A549 (cell line): ENCODE measurements around the gene SYTL1. TPM values are rescaled to one million over a fixed set of nuclear protein-coding genes. Genes with fewer than 3 reads are reported as not detected.

Source experiments
- ATAC-seq, 2 experiments: fragments of 200-7000 bp in 1 of 2; fragments of >200 bp in 1 of 2; cut with Nextera tagmentation in 1 of 2; cut with Tn5 transposase in 1 of 2; 3 replicates each; pipeline versions ENCODE4 v1.8.0 to v1.9.1; 2018 to 2020; ENCODE audit warnings: mild to moderate bottlenecking in 1 of 2, moderate library complexity in 1 of 2
- CTCF ChIA-PET: fragments of 300-600 bp; sonication (Branson Sonifier 250); formaldehyde crosslinking; extraction: SDS; loops from one replicate; lab custom pipeline; 2021; ENCODE audit warnings: antibody characterized with exemption, inconsistent platforms; lab: Yijun Ruan, JAX
- POLR2A ChIA-PET: fragments of 350-600 bp; formaldehyde crosslinking; extraction: SDS; loops from one replicate; lab custom pipeline; 2021; ENCODE audit warnings: antibody characterized with exemption, inconsistent platforms; lab: Yijun Ruan, JAX
- DNase-seq, 2 experiments: peaks; one replicate each; pipeline versions ENCODE4 v3.0.0 to v3.0.0-alpha.2; 2011 to 2016; ENCODE audit warnings: low read depth in 1 of 2, low spot score in 1 of 2
- FAIRE-seq: peaks from 2 replicates; lab custom pipeline; 2011; peaks lifted over from hg19 to GRCh38; lab: Jason Lieb, UNC
- H3K27ac ChIP-seq, 2 experiments: fragments of >200 bp; sonication (Bioruptor Twin); formaldehyde crosslinking; 3 replicates each; pipeline ENCODE4 v1.5.1; 2016 to 2017
- H3K4me1 ChIP-seq: fragments of >200 bp; sonication (Bioruptor Twin); formaldehyde crosslinking; 3 replicates; pipeline ENCODE4 v1.6.1; 2016
- H3K4me2 ChIP-seq: fragments of >200 bp; sonication (Bioruptor Twin); formaldehyde crosslinking; 3 replicates; pipeline ENCODE4 v1.6.1; 2016
- H3K4me3 ChIP-seq: fragments of >200 bp; sonication (Bioruptor Twin); formaldehyde crosslinking; 3 replicates; pipeline ENCODE4 v1.5.1; 2016
- H3K9me3 ChIP-seq: fragments of >200 bp; sonication (Bioruptor Twin); formaldehyde crosslinking; 3 replicates; pipeline ENCODE4 v1.6.1; 2016
- BHLHE40 ChIP-seq: IDR thresholded peaks from 2 replicates; pipeline ENCODE4 v1.6.1; 2012; ENCODE audit warnings: low read depth, low read length, inconsistent platforms
- CBX2 ChIP-seq: fragments of 200-600 bp; sonication (generic); IDR thresholded peaks from 2 replicates; pipeline ENCODE4 v1.6.1; 2016; ENCODE audit warnings: low read depth, mild to moderate bottlenecking, borderline replicate concordance
- CEBPB ChIP-seq, 2 experiments: fragments of >200 bp in 1 of 2; sonication (Bioruptor Twin) in 1 of 2; formaldehyde crosslinking in 1 of 2; IDR thresholded peaks; 2 replicates each; pipeline ENCODE4 v1.6.1; 2012 to 2016
- EHMT2 ChIP-seq: fragments of 200-600 bp; sonication (generic); IDR thresholded peaks from 2 replicates; pipeline ENCODE4 v1.6.1; 2016; ENCODE audit warnings: antibody characterized with exemption, low read depth, mild to moderate bottlenecking, moderate library complexity
- ELK1 ChIP-seq: fragments of 150-350 bp; IDR thresholded peaks from 2 replicates; pipeline ENCODE4 v1.6.1; 2014; ENCODE audit warnings: low read depth, mild to moderate bottlenecking, low read length
- ESRRA ChIP-seq: fragments of 150-350 bp; IDR thresholded peaks from 2 replicates; pipeline ENCODE4 v1.6.1; 2014; ENCODE audit warnings: mild to moderate bottlenecking, low read length, borderline replicate concordance
- GATA3 ChIP-seq: IDR thresholded peaks from 2 replicates; pipeline ENCODE4 v1.6.1; 2012; ENCODE audit warnings: borderline replicate concordance
- HDAC2 ChIP-seq: fragments of 200-600 bp; sonication (generic); IDR thresholded peaks from 2 replicates; pipeline ENCODE4 v1.6.1; 2016
- HOXB13 ChIP-seq: fragments of 250-450 bp; sonication (Bioruptor Pico); IDR thresholded peaks from 2 replicates; pipeline ENCODE4 v1.5.0; 2020; ENCODE audit warnings: low read depth, mild to moderate bottlenecking, moderate library complexity
- HOXB5 ChIP-seq: fragments of 250-450 bp; sonication (Bioruptor Pico); IDR thresholded peaks from 2 replicates; pipeline ENCODE4 v1.5.0; 2020; ENCODE audit warnings: mild to moderate bottlenecking, moderate library complexity
- JUN ChIP-seq, 2 experiments: fragments of >200 bp; sonication (Bioruptor Twin); formaldehyde crosslinking; IDR thresholded peaks; 2 replicates in 1 of 2; 3 replicates in 1 of 2; pipeline ENCODE4 v1.6.1; 2016 to 2017
- KDM5A ChIP-seq: fragments of 200-600 bp; sonication (generic); IDR thresholded peaks from 2 replicates; pipeline ENCODE4 v1.6.1; 2016; ENCODE audit warnings: antibody characterized with exemption, mild to moderate bottlenecking
- MAFK ChIP-seq: fragments of 450-650 bp; IDR thresholded peaks from 2 replicates; pipeline ENCODE4 v1.6.1; 2014; ENCODE audit not compliant: partially characterized antibody
- MAZ ChIP-seq: fragments of 150-350 bp; IDR thresholded peaks from 2 replicates; pipeline ENCODE4 v1.6.1; 2014; ENCODE audit warnings: antibody characterized with exemption, low read depth, low read length, borderline replicate concordance
- MYC ChIP-seq: IDR thresholded peaks from 2 replicates; pipeline ENCODE4 v1.6.1; 2012; ENCODE audit warnings: mild to moderate bottlenecking, inconsistent platforms, low read length, improper control_type of control experiment, borderline replicate concordance
- NPAS2 ChIP-seq: fragments of 250-450 bp; sonication (Bioruptor Pico); IDR thresholded peaks from 2 replicates; pipeline ENCODE4 v1.8.0; 2022; ENCODE audit warnings: mild to moderate bottlenecking, moderate library complexity, borderline replicate concordance
- POLR2A ChIP-seq: IDR thresholded peaks from 2 replicates; pipeline ENCODE4 v1.6.1; 2012; ENCODE audit warnings: mild to moderate bottlenecking, low read length
- RAD21 ChIP-seq, 2 experiments: fragments of >200 bp in 1 of 2; sonication (Bioruptor Twin) in 1 of 2; formaldehyde crosslinking in 1 of 2; IDR thresholded peaks in 1 of 2; conservative IDR thresholded peaks in 1 of 2; 2 replicates in 1 of 2; 3 replicates in 1 of 2; pipeline ENCODE4 v1.6.1; 2012 to 2018; ENCODE audit warnings: inconsistent platforms in 1 of 2
- RARB ChIP-seq: fragments of 250-450 bp; sonication (Bioruptor Pico); IDR thresholded peaks from 2 replicates; pipeline ENCODE4 v1.8.0; 2021; ENCODE audit warnings: mild to moderate bottlenecking, moderate library complexity
- REST ChIP-seq: fragments of 200-600 bp; sonication (generic); IDR thresholded peaks from 2 replicates; pipeline ENCODE4 v1.6.1; 2016; ENCODE audit warnings: antibody characterized with exemption, mild to moderate bottlenecking, moderate library complexity
- RFX5 ChIP-seq: fragments of 450-650 bp; IDR thresholded peaks from 2 replicates; pipeline ENCODE4 v1.7.1; 2014; ENCODE audit warnings: antibody characterized with exemption, mild to moderate bottlenecking, moderate library complexity
- RNF2 ChIP-seq: fragments of 200-600 bp; sonication (generic); IDR thresholded peaks from 2 replicates; pipeline ENCODE4 v1.6.1; 2016; ENCODE audit warnings: low read depth, mild to moderate bottlenecking, antibody characterized with exemption, moderate library complexity, borderline replicate concordance
- SMC3 ChIP-seq: fragments of >200 bp; sonication (Bioruptor Twin); formaldehyde crosslinking; IDR thresholded peaks from 3 replicates; pipeline ENCODE4 v1.6.1; 2018; ENCODE audit warnings: inconsistent platforms
- SREBF2 ChIP-seq: fragments of 450-650 bp; IDR thresholded peaks from 2 replicates; pipeline ENCODE4 v1.6.1; 2014; ENCODE audit warnings: mild to moderate bottlenecking, moderate library complexity
- TFCP2L1 ChIP-seq: fragments of 250-450 bp; sonication (Bioruptor Pico); IDR thresholded peaks from 2 replicates; pipeline ENCODE4 v1.5.0; 2021; ENCODE audit warnings: mild to moderate bottlenecking
- ZFP36 ChIP-seq: fragments of 450-650 bp; IDR thresholded peaks from 2 replicates; pipeline ENCODE4 v1.6.1; 2014; ENCODE audit warnings: borderline replicate concordance; ENCODE audit not compliant: partially characterized antibody
- ZNF302 ChIP-seq: fragments of 250-450 bp; sonication (Bioruptor Pico); IDR thresholded peaks from 2 replicates; pipeline ENCODE4 v1.9.0; 2021; ENCODE audit warnings: inconsistent platforms, mild to moderate bottlenecking, moderate library complexity
- WGBS: methylation state at CpG from one replicate; pipeline ENCODE4 v1.1.6; 2017; ENCODE audit errors: missing lambda C conversion rate; 5-methylcytosine and 5-hydroxymethylcytosine counted together
- polyA plus RNA-seq, 4 experiments: library from polyadenylated mRNA; depleted of rRNA in 3 of 4; stranded (reverse); fragments of >200 nt; fragmentation: RNase III in 1 of 4; extraction: RNeasy Plus Mini Kit Qiagen cat#74134 plus additional on column Dnase treatment in 1 of 4; gene quantifications; 2 replicates in 3 of 4; 3 replicates in 1 of 4; pipeline ENCODE4 v1.2.3, GENCODE V29; 2011 to 2017
- TF ChIP-seq, protein P1 (sequence below): IDR thresholded peaks from 2 replicates; pipeline ENCODE4 v1.6.1; 2012
- TF ChIP-seq, protein P2 (sequence below): fragments of >200 bp; sonication (Bioruptor Twin); formaldehyde crosslinking; IDR thresholded peaks from 3 replicates; pipeline ENCODE4 v1.5.1; 2016
- TF ChIP-seq, protein P3 (sequence below): fragments of >200 bp; sonication (Bioruptor Twin); formaldehyde crosslinking; IDR thresholded peaks from 2 replicates; pipeline ENCODE4 v1.6.1; 2016

Gene SYTL1
- polyA plus RNA-seq, 2 of the 4 experiments (the other 2 are of a cell fraction): 0.76 to 0.80 TPM

GRCh38 chr1:27366113-27366410 lies 24.2 kb downstream of the SYTL1 start:
- 10% methylated on average over 2 of the region's 30 CpGs for WGBS
- TF ChIP-seq NPAS2 (CRISPR knock-in tag): no peak
- no peak for TF ChIP-seq MAZ
- peak; percentile 51 for TF ChIP-seq POLR2A
- no peak for TF ChIP-seq SREBF2
- 0 out of 5 replicates have a peak, but pooled peaks of 1 of the 2 experiments have one; percentile 25 for TF ChIP-seq JUN (IDR thresholded peaks at IDR 0.05)
- TF ChIP-seq HOXB5 (CRISPR knock-in tag): no peak
- TF ChIP-seq CEBPB (IDR thresholded peaks at IDR 0.05): no peak
- TF ChIP-seq RFX5: peak; percentile 79
- TF ChIP-seq HDAC2: no peak
- POLR2A ChIA-PET: interaction anchor here (0.6 to 2.1 kb wide), 6 partner anchors 9 to 986 kb away, joined by 4 to 13 read pairs (median 6); no protein-coding TSS in a partner anchor
- Histone ChIP-seq H3K4me2 (peak overlapping the region; percentile 95), H3K4me3 (peak overlapping the region; percentile 78), H3K27ac (peak overlapping the region; percentile 93 to 97), H3K9me3 (no peaks in the 10 kb centered on the region), H3K4me1 (peaks cover 14% of the 10 kb centered on the region)
- ATAC-seq (peak; percentile 71 to 77), FAIRE-seq (no peak), DNase-seq (peak; percentile 75 to 78)
- CTCF ChIA-PET: interaction anchor here (0.6 to 10.3 kb wide), 19 partner anchors 11 to 240 kb away, joined by 3 to 130 read pairs (median 4); partner anchors contain the start of gene SYTL1

GRCh38 chr1:27366411-27367159 lies 24.8 kb downstream of the SYTL1 start, which contains the start of gene MAP3K6:
Gene MAP3K6, minus strand, starts transcription at chr1:27366961. Its CDS starts 364 bp downstream, at chr1:27366597.
- ATAC-seq (peak; percentile 70 to 81), DNase-seq (peak; percentile 70 to 82), FAIRE-seq (no peak)
- H3K4me1 ChIP-seq: peaks cover 14% of the 10 kb centered on the region
- ChIA-PET CTCF (interaction anchor here (0.6 to 10.3 kb wide), 22 partner anchors 11 to 372 kb away, joined by 3 to 130 read pairs (median 4); partner anchors contain the start of gene SYTL1), POLR2A (interaction anchor here (0.8 to 2.1 kb wide), 6 partner anchors 9 to 44 kb away, joined by 3 to 13 read pairs (median 4); no protein-coding TSS in a partner anchor)
- peak within 1 kb of the TSS; percentile 78 for H3K4me3 ChIP-seq
- peak within 1 kb of the TSS; percentile 93 to 97 for H3K27ac ChIP-seq
- H3K4me2 ChIP-seq: peak within 1 kb of the TSS; percentile 95
- 6% methylated on average over 10 of the region's 67 CpGs for WGBS
- no peaks in the 10 kb centered on the region for H3K9me3 ChIP-seq
- TF ChIP-seq MYC: no peak
- peak; percentile 29; the same call in 2 of the 3 replicates for TF ChIP-seq SMC3
- TF ChIP-seq TFCP2L1 (CRISPR knock-in tag): no peak
- TF ChIP-seq JUN (IDR thresholded peaks at IDR 0.05): peak in 1 of 2 experiments; percentile 35; a peak in 1 of 5 replicates
- no peak for TF ChIP-seq MAFK
- no peak for TF ChIP-seq KDM5A
- no peak for TF ChIP-seq EHMT2
- TF ChIP-seq RARB (CRISPR knock-in tag): no peak
- no peak for TF ChIP-seq HOXB13 (CRISPR knock-in tag)
- TF ChIP-seq RNF2: no peak
- TF ChIP-seq, protein P1, sequence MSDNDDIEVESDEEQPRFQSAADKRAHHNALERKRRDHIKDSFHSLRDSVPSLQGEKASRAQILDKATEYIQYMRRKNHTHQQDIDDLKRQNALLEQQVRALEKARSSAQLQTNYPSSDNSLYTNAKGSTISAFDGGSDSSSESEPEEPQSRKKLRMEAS: peak; percentile 55; the same call in 1 of the 2 replicates
- TF ChIP-seq, protein P2, sequence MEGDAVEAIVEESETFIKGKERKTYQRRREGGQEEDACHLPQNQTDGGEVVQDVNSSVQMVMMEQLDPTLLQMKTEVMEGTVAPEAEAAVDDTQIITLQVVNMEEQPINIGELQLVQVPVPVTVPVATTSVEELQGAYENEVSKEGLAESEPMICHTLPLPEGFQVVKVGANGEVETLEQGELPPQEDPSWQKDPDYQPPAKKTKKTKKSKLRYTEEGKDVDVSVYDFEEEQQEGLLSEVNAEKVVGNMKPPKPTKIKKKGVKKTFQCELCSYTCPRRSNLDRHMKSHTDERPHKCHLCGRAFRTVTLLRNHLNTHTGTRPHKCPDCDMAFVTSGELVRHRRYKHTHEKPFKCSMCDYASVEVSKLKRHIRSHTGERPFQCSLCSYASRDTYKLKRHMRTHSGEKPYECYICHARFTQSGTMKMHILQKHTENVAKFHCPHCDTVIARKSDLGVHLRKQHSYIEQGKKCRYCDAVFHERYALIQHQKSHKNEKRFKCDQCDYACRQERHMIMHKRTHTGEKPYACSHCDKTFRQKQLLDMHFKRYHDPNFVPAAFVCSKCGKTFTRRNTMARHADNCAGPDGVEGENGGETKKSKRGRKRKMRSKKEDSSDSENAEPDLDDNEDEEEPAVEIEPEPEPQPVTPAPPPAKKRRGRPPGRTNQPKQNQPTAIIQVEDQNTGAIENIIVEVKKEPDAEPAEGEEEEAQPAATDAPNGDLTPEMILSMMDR: peak; percentile 72
- TF ChIP-seq ESRRA: no peak
- TF ChIP-seq GATA3: no peak
- TF ChIP-seq ZNF302 (CRISPR knock-in tag): no peak
- TF ChIP-seq REST: no peak
- TF ChIP-seq, protein P3, sequence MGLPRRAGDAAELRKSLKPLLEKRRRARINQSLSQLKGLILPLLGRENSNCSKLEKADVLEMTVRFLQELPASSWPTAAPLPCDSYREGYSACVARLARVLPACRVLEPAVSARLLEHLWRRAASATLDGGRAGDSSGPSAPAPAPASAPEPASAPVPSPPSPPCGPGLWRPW: no peak
- TF ChIP-seq RAD21 (conservative IDR thresholded peaks at IDR 0.05 in 1 of 2, IDR thresholded peaks at IDR 0.05 in 1 of 2): no peak
- no peak for TF ChIP-seq ZFP36
- TF ChIP-seq CBX2: no peak
- peak; percentile 48 for TF ChIP-seq POLR2A
- TF ChIP-seq BHLHE40: no peak
- no peak for TF ChIP-seq ELK1
